Parathyroid adenoma (tissue), 2 donors: ENCODE results near the gene CIC.

Experiments
- H2AFZ ChIP-seq: fragments of 300-600 bp; sonication (generic); one replicate; pipeline ENCODE4 v1.7.0; 2017; ENCODE audit warnings: antibody characterized with exemption, mild to moderate bottlenecking
- H3K27ac ChIP-seq: fragments of 300-600 bp; sonication (generic); one replicate; pipeline ENCODE4 v1.7.0; 2017
- H3K27me3 ChIP-seq: fragments of 300-600 bp; sonication (generic); one replicate; pipeline ENCODE4 v1.7.0; 2017; ENCODE audit warnings: low read length; ENCODE audit not compliant: control insufficient read depth, insufficient read depth
- H3K36me3 ChIP-seq: fragments of 300-600 bp; sonication (generic); one replicate; pipeline ENCODE4 v1.7.0; 2017; ENCODE audit warnings: low read length; ENCODE audit not compliant: control insufficient read depth, insufficient read depth
- H3K4me1 ChIP-seq: fragments of 300-600 bp; sonication (generic); one replicate; pipeline ENCODE4 v1.7.0; 2017; ENCODE audit warnings: control low read depth
- H3K4me2 ChIP-seq: fragments of 300-600 bp; sonication (generic); one replicate; pipeline ENCODE4 v1.7.0; 2017; ENCODE audit warnings: low read length
- H3K4me3 ChIP-seq: fragments of 300-600 bp; sonication (generic); one replicate; pipeline ENCODE4 v1.7.0; 2017; ENCODE audit warnings: low read depth, low read length
- H3K79me2 ChIP-seq: fragments of 300-600 bp; sonication (generic); one replicate; pipeline ENCODE4 v1.7.0; 2017; ENCODE audit warnings: control low read depth
- H3K9ac ChIP-seq: fragments of 300-600 bp; sonication (generic); one replicate; pipeline ENCODE4 v1.7.0; 2017; ENCODE audit warnings: mild to moderate bottlenecking
- H3K9me3 ChIP-seq: fragments of 300-600 bp; sonication (generic); one replicate; pipeline ENCODE4 v1.7.0; 2017; ENCODE audit warnings: low read length; ENCODE audit not compliant: control insufficient read depth
- CTCF ChIP-seq: fragments of 300-600 bp; sonication (generic); IDR thresholded peaks from one replicate; pipeline ENCODE4 v1.7.0; 2017; ENCODE audit warnings: antibody characterized with exemption, mild to moderate bottlenecking
- donor health status: primary hyperparathyroidism.

Gene CIC

GRCh38 chr19:42242512-42243409, 26.3 kb upstream of the CIC start, which contains the start of gene GSK3A:
TSS of gene GSK3A (minus strand) at chr19:42242602. CDS start at chr19:42242465, 137 bp downstream.
- peak within 1 kb of the TSS; percentile 87 for H3K27ac ChIP-seq
- H3K9ac ChIP-seq: peak within 1 kb of the TSS; percentile 68
- peak within 1 kb of the TSS; percentile 80 for H3K4me2 ChIP-seq
- peak within 1 kb of the TSS; percentile 80 for H2AFZ ChIP-seq
- H3K4me1 ChIP-seq: peaks cover 6% of the 10 kb centered on the region
- H3K79me2 ChIP-seq: peaks cover 31% of the 10 kb centered on the region
- no peaks in the 10 kb centered on the region for H3K9me3 ChIP-seq
- no peaks in the 10 kb centered on the region for H3K36me3 ChIP-seq
- no peak for TF ChIP-seq CTCF
- H3K27me3 ChIP-seq: no peaks in the 10 kb centered on the region
- peak within 1 kb of the TSS; percentile 74 for H3K4me3 ChIP-seq

GRCh38 chr19:42244347-42245220, 24.5 kb upstream of the CIC start:
- peak overlapping the region; percentile 71 for H3K4me3 ChIP-seq
- peaks cover 23% of the 10 kb centered on the region for H3K79me2 ChIP-seq
- peak overlapping the region; percentile 87 for H3K27ac ChIP-seq
- H3K4me2 ChIP-seq: peak overlapping the region; percentile 76
- no peaks in the 10 kb centered on the region for H3K9me3 ChIP-seq
- peaks cover 6% of the 10 kb centered on the region for H3K4me1 ChIP-seq
- no peak overlapping the region for H3K9ac ChIP-seq
- no peaks in the 10 kb centered on the region for H3K27me3 ChIP-seq
- H3K36me3 ChIP-seq: no peaks in the 10 kb centered on the region
- peak; percentile 79 for TF ChIP-seq CTCF
- peak overlapping the region; percentile 80 for H2AFZ ChIP-seq

GRCh38 chr19:42245231-42245630, 23.8 kb upstream of the CIC start:
- H3K27ac ChIP-seq: peak overlapping the region; percentile 87
- H2AFZ ChIP-seq: peak overlapping the region; percentile 80
- no peak for TF ChIP-seq CTCF
- H3K27me3 ChIP-seq: no peaks in the 10 kb centered on the region
- no peaks in the 10 kb centered on the region for H3K36me3 ChIP-seq
- H3K79me2 ChIP-seq: peaks cover 18% of the 10 kb centered on the region
- no peak overlapping the region for H3K9ac ChIP-seq
- H3K4me2 ChIP-seq: peak overlapping the region; percentile 36
- no peaks in the 10 kb centered on the region for H3K9me3 ChIP-seq
- peaks cover 6% of the 10 kb centered on the region for H3K4me1 ChIP-seq
- H3K4me3 ChIP-seq: peak overlapping the region; percentile 71

- Histone ChIP-seq H3K27ac (peak overlapping the region; percentile 25), H3K4me3 (no peak overlapping the region), H3K27me3 (no peaks in the 10 kb centered on the region), H3K36me3 (no peaks in the 10 kb centered on the region), H3K9ac (no peak overlapping the region), H3K4me1 (peaks cover 11% of the 10 kb centered on the region), H2AFZ (no peak overlapping the region), H3K79me2 (peaks cover 7% of the 10 kb centered on the region), H3K9me3 (no peaks in the 10 kb centered on the region), H3K4me2 (no peak overlapping the region)
- peak; percentile 66 for TF ChIP-seq CTCF
Measured at GRCh38 chr19:42246143-42246921, 22.7 kb upstream of the CIC start.
